ENCODE data around the gene CNOT11.

CNOT11 gene

GRCh38 chr2:101272045-101272784, 19.5 kb downstream of the CNOT11 start:
- no peak for TF ChIP-seq CTCF (IDR thresholded peaks at IDR 0.05; ENCODE audit: extremely low read depth, insufficient read depth, missing control alignments)
- in situ Hi-C loops (cut with MboI; ENCODE audit: low pct_unique_long_range_greater_than_20kb, low sequenced_read_pairs, unreplicated experiment): loop anchor here (25.0 kb wide), 1 partner anchor 90 kb away; no protein-coding TSS in a partner anchor
- peak; percentile 80 for DNase-seq (ENCODE audit: low spot score)

GRCh38 chr2:101273056-101273455, 20.4 kb downstream of the CNOT11 start:
- no peak for DNase-seq (ENCODE audit: low spot score)
- TF ChIP-seq CTCF (IDR thresholded peaks at IDR 0.05; ENCODE audit: extremely low read depth, insufficient read depth, missing control alignments): no peak
- in situ Hi-C loops (cut with MboI; ENCODE audit: low pct_unique_long_range_greater_than_20kb, low sequenced_read_pairs, unreplicated experiment): loop anchor here (25.0 kb wide), 1 partner anchor 89 kb away; no protein-coding TSS in a partner anchor

GRCh38 chr2:101274142-101274541, 21.5 kb downstream of the CNOT11 start:
- no peak for DNase-seq (ENCODE audit: low spot score)
- in situ Hi-C loops (cut with MboI; ENCODE audit: low pct_unique_long_range_greater_than_20kb, low sequenced_read_pairs, unreplicated experiment): loop anchor here (25.0 kb wide), 1 partner anchor 88 kb away; no protein-coding TSS in a partner anchor
- TF ChIP-seq CTCF (IDR thresholded peaks at IDR 0.05; ENCODE audit: extremely low read depth, insufficient read depth, missing control alignments): no peak

GRCh38 chr2:101277111-101277510, 24.4 kb downstream of the CNOT11 start:
- DNase-seq (ENCODE audit: low spot score): no peak
- in situ Hi-C loops (cut with MboI; ENCODE audit: low pct_unique_long_range_greater_than_20kb, low sequenced_read_pairs, unreplicated experiment): no loop called here
- TF ChIP-seq CTCF (IDR thresholded peaks at IDR 0.05; ENCODE audit: extremely low read depth, insufficient read depth, missing control alignments): no peak

GRCh38 chr2:101278925-101279324, 26.2 kb downstream of the CNOT11 start:
- in situ Hi-C loops (cut with MboI; ENCODE audit: low pct_unique_long_range_greater_than_20kb, low sequenced_read_pairs, unreplicated experiment): no loop called here
- TF ChIP-seq CTCF (IDR thresholded peaks at IDR 0.05; ENCODE audit: extremely low read depth, insufficient read depth, missing control alignments): no peak
- DNase-seq (ENCODE audit: low spot score): no peak

- in situ Hi-C loops (cut with MboI; ENCODE audit: low pct_unique_long_range_greater_than_20kb, low sequenced_read_pairs, unreplicated experiment): no loop called here
- no peak for DNase-seq (ENCODE audit: low spot score)
- no peak for TF ChIP-seq CTCF (IDR thresholded peaks at IDR 0.05; ENCODE audit: extremely low read depth, insufficient read depth, missing control alignments)
Measured at GRCh38 chr2:101281482-101281881, 28.8 kb downstream of the CNOT11 start.

Measured in GM13977 (cell line).